ENCODE measurements around the gene MVD. TPM values are rescaled to one million over a fixed set of nuclear protein-coding genes. Genes with fewer than 3 reads are reported as not detected.

The MVD gene
- total and polyA plus RNA-seq, 2 of the 13 experiments (the other 11 are each of a cell fraction or from before 2014, with no cell fraction given), result 28.1 to 187 TPM

GRCh38 chr16:88706229-88706964, 43.5 kb upstream of the MVD start, which contains the start of the genes CTU2 and RNF166 (continued):
- TF ChIP-seq, protein P1, sequence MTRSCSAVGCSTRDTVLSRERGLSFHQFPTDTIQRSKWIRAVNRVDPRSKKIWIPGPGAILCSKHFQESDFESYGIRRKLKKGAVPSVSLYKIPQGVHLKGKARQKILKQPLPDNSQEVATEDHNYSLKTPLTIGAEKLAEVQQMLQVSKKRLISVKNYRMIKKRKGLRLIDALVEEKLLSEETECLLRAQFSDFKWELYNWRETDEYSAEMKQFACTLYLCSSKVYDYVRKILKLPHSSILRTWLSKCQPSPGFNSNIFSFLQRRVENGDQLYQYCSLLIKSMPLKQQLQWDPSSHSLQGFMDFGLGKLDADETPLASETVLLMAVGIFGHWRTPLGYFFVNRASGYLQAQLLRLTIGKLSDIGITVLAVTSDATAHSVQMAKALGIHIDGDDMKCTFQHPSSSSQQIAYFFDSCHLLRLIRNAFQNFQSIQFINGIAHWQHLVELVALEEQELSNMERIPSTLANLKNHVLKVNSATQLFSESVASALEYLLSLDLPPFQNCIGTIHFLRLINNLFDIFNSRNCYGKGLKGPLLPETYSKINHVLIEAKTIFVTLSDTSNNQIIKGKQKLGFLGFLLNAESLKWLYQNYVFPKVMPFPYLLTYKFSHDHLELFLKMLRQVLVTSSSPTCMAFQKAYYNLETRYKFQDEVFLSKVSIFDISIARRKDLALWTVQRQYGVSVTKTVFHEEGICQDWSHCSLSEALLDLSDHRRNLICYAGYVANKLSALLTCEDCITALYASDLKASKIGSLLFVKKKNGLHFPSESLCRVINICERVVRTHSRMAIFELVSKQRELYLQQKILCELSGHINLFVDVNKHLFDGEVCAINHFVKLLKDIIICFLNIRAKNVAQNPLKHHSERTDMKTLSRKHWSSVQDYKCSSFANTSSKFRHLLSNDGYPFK (CRISPR knock-in tag; IDR thresholded peaks at IDR 0.05; ENCODE audit: borderline replicate concordance), result peak; percentile 34; the same call in 1 of the 2 replicates
- TF ChIP-seq ZBTB38 (CRISPR knock-in tag; IDR thresholded peaks at IDR 0.05) (peak; percentile 92), ZMYM2 (CRISPR knock-in tag; IDR thresholded peaks at IDR 0.05) (no peak), EZH2 (conservative IDR thresholded peaks at IDR 0.05; ENCODE audit: low read depth, low read length) (no peak), NAIF1 (CRISPR knock-in tag; IDR thresholded peaks at IDR 0.05; ENCODE audit: borderline replicate concordance) (no peak), SNAPC2 (CRISPR knock-in tag; IDR thresholded peaks at IDR 0.05) (0 out of 2 replicates have a peak, but pooled peaks have one; percentile 60), ZNF24 (IDR thresholded peaks at IDR 0.05) (no peak), KDM1A (CRISPR knock-in tag; IDR thresholded peaks at IDR 0.05) (no peak), TRIM24 (CRISPR knock-in tag; IDR thresholded peaks at IDR 0.05) (no peak), TOPORS (CRISPR knock-in tag; IDR thresholded peaks at IDR 0.05) (peak; percentile 45; the same call in 1 of the 2 replicates), RXRB (CRISPR knock-in tag; IDR thresholded peaks at IDR 0.05; ENCODE audit: borderline replicate concordance) (peak; percentile 40; the same call in 1 of the 2 replicates), ZNF224 (CRISPR knock-in tag; IDR thresholded peaks at IDR 0.05) (peak; percentile 76; the same call in 1 of the 2 replicates), ZKSCAN8 (CRISPR knock-in tag; IDR thresholded peaks at IDR 0.05; ENCODE audit: borderline replicate concordance) (no peak), ZNF512B (CRISPR knock-in tag; IDR thresholded peaks at IDR 0.05; ENCODE audit: borderline replicate concordance) (no peak)
- TF ChIP-seq, protein P2, sequence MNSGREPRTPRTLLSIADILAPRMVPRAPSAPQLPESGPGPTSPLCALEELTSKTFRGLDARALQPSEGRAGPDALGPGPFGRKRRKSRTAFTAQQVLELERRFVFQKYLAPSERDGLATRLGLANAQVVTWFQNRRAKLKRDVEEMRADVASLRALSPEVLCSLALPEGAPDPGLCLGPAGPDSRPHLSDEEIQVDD (CRISPR knock-in tag; IDR thresholded peaks at IDR 0.05; ENCODE audit: borderline replicate concordance), result no peak
- TF ChIP-seq, protein P3, sequence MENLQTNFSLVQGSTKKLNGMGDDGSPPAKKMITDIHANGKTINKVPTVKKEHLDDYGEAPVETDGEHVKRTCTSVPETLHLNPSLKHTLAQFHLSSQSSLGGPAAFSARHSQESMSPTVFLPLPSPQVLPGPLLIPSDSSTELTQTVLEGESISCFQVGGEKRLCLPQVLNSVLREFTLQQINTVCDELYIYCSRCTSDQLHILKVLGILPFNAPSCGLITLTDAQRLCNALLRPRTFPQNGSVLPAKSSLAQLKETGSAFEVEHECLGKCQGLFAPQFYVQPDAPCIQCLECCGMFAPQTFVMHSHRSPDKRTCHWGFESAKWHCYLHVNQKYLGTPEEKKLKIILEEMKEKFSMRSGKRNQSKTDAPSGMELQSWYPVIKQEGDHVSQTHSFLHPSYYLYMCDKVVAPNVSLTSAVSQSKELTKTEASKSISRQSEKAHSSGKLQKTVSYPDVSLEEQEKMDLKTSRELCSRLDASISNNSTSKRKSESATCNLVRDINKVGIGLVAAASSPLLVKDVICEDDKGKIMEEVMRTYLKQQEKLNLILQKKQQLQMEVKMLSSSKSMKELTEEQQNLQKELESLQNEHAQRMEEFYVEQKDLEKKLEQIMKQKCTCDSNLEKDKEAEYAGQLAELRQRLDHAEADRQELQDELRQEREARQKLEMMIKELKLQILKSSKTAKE (CRISPR knock-in tag; IDR thresholded peaks at IDR 0.05; ENCODE audit: borderline replicate concordance), result no peak
- TF ChIP-seq, protein P4, sequence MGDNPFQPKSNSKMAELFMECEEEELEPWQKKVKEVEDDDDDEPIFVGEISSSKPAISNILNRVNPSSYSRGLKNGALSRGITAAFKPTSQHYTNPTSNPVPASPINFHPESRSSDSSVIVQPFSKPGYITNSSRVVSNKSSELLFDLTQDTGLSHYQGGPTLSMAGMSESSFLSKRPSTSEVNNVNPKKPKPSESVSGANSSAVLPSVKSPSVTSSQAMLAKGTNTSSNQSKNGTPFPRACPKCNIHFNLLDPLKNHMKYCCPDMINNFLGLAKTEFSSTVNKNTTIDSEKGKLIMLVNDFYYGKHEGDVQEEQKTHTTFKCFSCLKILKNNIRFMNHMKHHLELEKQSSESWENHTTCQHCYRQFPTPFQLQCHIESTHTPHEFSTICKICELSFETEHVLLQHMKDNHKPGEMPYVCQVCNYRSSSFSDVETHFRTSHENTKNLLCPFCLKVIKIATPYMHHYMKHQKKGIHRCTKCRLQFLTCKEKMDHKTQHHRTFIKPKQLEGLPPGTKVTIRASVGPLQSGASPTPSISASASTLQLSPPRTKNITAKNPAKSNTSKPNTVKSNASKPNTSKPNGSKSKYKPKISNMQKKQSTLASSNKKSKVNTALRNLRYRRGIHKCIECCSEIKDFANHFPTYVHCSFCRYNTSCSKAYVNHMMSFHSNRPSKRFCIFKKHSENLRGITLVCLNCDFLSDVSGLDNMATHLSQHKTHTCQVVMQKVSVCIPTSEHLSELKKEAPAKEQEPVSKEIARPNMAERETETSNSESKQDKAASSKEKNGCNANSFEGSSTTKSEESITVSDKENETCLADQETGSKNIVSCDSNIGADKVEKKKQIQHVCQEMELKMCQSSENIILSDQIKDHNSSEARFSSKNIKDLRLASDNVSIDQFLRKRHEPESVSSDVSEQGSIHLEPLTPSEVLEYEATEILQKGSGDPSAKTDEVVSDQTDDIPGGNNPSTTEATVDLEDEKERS (CRISPR knock-in tag; IDR thresholded peaks at IDR 0.05), result no peak

Data from HepG2 (cell line).